ENCODE results near the gene PRRG1. TPM values are rescaled to one million over a fixed set of nuclear protein-coding genes. Genes with fewer than 3 reads are reported as not detected.

PRRG1 gene
- total RNA-seq, 2 donors from 2014 or later, result 5.4 to 15.0 TPM

- H3K9me3 ChIP-seq, result no peaks in the 10 kb centered on the region
- no peaks in the 10 kb centered on the region for H3K36me3 ChIP-seq
- H3K9ac ChIP-seq (ENCODE audit: low read depth in 2 of 2, low read length in 2 of 2), result no peak overlapping the region
- TF ChIP-seq CTCF (IDR thresholded peaks at IDR 0.05), result no peak
- no peak overlapping the region for H3K4me3 ChIP-seq
- H3K4me1 ChIP-seq, result no peaks in the 10 kb centered on the region
- H3K27ac ChIP-seq, result no peak overlapping the region
- intact Hi-C loops (cut with DNase I), result no loop called here
- no peaks in the 10 kb centered on the region for H3K27me3 ChIP-seq
- no peak for DNase-seq
These were observed 8.3 kb downstream of the PRRG1 start for GRCh38 chrX:37357436-37357835.

- no peaks in the 10 kb centered on the region for H3K27me3 ChIP-seq
- no peaks in the 10 kb centered on the region for H3K9me3 ChIP-seq
- H3K27ac ChIP-seq, result no peak overlapping the region
- intact Hi-C loops (cut with DNase I), result no loop called here
- no peak overlapping the region for H3K9ac ChIP-seq (ENCODE audit: low read depth in 2 of 2, low read length in 2 of 2)
- DNase-seq, result no peak
- no peak overlapping the region for H3K4me3 ChIP-seq
- no peaks in the 10 kb centered on the region for H3K4me1 ChIP-seq
- no peaks in the 10 kb centered on the region for H3K36me3 ChIP-seq
- TF ChIP-seq CTCF (IDR thresholded peaks at IDR 0.05), result no peak
These were observed 12.4 kb downstream of the PRRG1 start for GRCh38 chrX:37361596-37361995.

- H3K36me3 ChIP-seq, result no peaks in the 10 kb centered on the region
- H3K4me1 ChIP-seq, result no peaks in the 10 kb centered on the region
- H3K4me3 ChIP-seq, result no peak overlapping the region
- no peak overlapping the region for H3K27ac ChIP-seq
- DNase-seq, result no peak
- H3K27me3 ChIP-seq, result no peaks in the 10 kb centered on the region
- TF ChIP-seq CTCF (IDR thresholded peaks at IDR 0.05), result no peak
- no peaks in the 10 kb centered on the region for H3K9me3 ChIP-seq
- H3K9ac ChIP-seq (ENCODE audit: low read depth in 2 of 2, low read length in 2 of 2), result no peak overlapping the region
- intact Hi-C loops (cut with DNase I), result no loop called here
These were observed 15.5 kb downstream of the PRRG1 start for GRCh38 chrX:37364666-37365065.

GRCh38 chrX:37367946-37368345 lies 18.8 kb downstream of the PRRG1 start:
- Histone ChIP-seq H3K36me3 (no peaks in the 10 kb centered on the region), H3K9me3 (no peaks in the 10 kb centered on the region), H3K9ac (ENCODE audit: low read depth in 2 of 2, low read length in 2 of 2) (no peak overlapping the region), H3K27ac (no peak overlapping the region), H3K4me3 (no peak overlapping the region), H3K4me1 (no peaks in the 10 kb centered on the region), H3K27me3 (no peaks in the 10 kb centered on the region)
- TF ChIP-seq CTCF (IDR thresholded peaks at IDR 0.05), result no peak
- intact Hi-C loops (cut with DNase I), result no loop called here
- no peak for DNase-seq

GRCh38 chrX:37370499-37371141 lies 21.5 kb downstream of the PRRG1 start:
- TF ChIP-seq CTCF (IDR thresholded peaks at IDR 0.05), result no peak
- Histone ChIP-seq H3K4me1 (no peaks in the 10 kb centered on the region), H3K27ac (no peak overlapping the region), H3K27me3 (no peaks in the 10 kb centered on the region), H3K9ac (ENCODE audit: low read depth in 2 of 2, low read length in 2 of 2) (no peak overlapping the region), H3K9me3 (no peaks in the 10 kb centered on the region), H3K36me3 (no peaks in the 10 kb centered on the region), H3K4me3 (no peak overlapping the region)
- intact Hi-C loops (cut with DNase I), result no loop called here
- no peak for DNase-seq
